Neural crest cell (in vitro differentiated cells): ENCODE data around the gene GPATCH8. TPM values are rescaled to one million over a fixed set of nuclear protein-coding genes. Genes with fewer than 3 reads are reported as not detected.

ENCODE experiments used
- DNase-seq: peaks from one replicate; pipeline ENCODE4 v3.0.0; 2021; ENCODE audit warnings: low read depth, mixed read lengths, low spot score
- H3K27ac Mint-ChIP-seq: one replicate; pipeline ENCODE4 v1.8.0; 2021; ENCODE audit warnings: mild to moderate bottlenecking, mixed read lengths; ENCODE audit not compliant: unreplicated experiment
- H3K27me3 Mint-ChIP-seq: 2 replicates; pipeline ENCODE4 v1.8.0; 2021; ENCODE audit warnings: low read depth, mild to moderate bottlenecking, mixed read lengths
- H3K36me3 Mint-ChIP-seq: 2 replicates; pipeline ENCODE4 v1.8.0; 2021; ENCODE audit warnings: low read depth, mild to moderate bottlenecking, mixed read lengths
- H3K4me1 Mint-ChIP-seq: 2 replicates; pipeline ENCODE4 v1.8.0; 2021; ENCODE audit warnings: mixed read lengths
- H3K4me3 Mint-ChIP-seq: one replicate; pipeline ENCODE4 v1.8.0; 2021; ENCODE audit warnings: mild to moderate bottlenecking, mixed read lengths
- H3K9me3 Mint-ChIP-seq: 2 replicates; pipeline ENCODE4 v1.8.0; 2021; ENCODE audit warnings: mixed read lengths
- total RNA-seq: library from RNA; stranded (reverse); gene quantifications from 2 replicates; pipeline ENCODE4 v1.2.1, GENCODE V29; 2021
- TF ChIP-seq, protein P1 (sequence below): fragments of 200-600 bp; sonication (generic); conservative IDR thresholded peaks from 2 replicates; pipeline ENCODE4 v1.5.0; 2021; ENCODE audit warnings: antibody characterized with exemption, mild to moderate bottlenecking

Gene GPATCH8
- total RNA-seq, 1 donor from 2014 or later, result 47.0 TPM

- Mint-ChIP-seq H3K9me3 (no peaks in the 10 kb centered on the region), H3K4me3 (peak overlapping the region; percentile 29), H3K27me3 (peaks cover 11% of the 10 kb centered on the region), H3K36me3 (peaks cover 3% of the 10 kb centered on the region), H3K4me1 (peaks cover 20% of the 10 kb centered on the region), H3K27ac (no peak overlapping the region)
- TF ChIP-seq, protein P1, sequence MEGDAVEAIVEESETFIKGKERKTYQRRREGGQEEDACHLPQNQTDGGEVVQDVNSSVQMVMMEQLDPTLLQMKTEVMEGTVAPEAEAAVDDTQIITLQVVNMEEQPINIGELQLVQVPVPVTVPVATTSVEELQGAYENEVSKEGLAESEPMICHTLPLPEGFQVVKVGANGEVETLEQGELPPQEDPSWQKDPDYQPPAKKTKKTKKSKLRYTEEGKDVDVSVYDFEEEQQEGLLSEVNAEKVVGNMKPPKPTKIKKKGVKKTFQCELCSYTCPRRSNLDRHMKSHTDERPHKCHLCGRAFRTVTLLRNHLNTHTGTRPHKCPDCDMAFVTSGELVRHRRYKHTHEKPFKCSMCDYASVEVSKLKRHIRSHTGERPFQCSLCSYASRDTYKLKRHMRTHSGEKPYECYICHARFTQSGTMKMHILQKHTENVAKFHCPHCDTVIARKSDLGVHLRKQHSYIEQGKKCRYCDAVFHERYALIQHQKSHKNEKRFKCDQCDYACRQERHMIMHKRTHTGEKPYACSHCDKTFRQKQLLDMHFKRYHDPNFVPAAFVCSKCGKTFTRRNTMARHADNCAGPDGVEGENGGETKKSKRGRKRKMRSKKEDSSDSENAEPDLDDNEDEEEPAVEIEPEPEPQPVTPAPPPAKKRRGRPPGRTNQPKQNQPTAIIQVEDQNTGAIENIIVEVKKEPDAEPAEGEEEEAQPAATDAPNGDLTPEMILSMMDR, result no peak
- DNase-seq, result no peak
Measured at GRCh38 chr17:44348988-44349364, 154.2 kb downstream of the GPATCH8 start.

- Mint-ChIP-seq H3K27ac (no peak overlapping the region), H3K27me3 (peaks cover 15% of the 10 kb centered on the region), H3K4me1 (peaks cover 20% of the 10 kb centered on the region), H3K4me3 (peak overlapping the region; percentile 29), H3K36me3 (peaks cover 3% of the 10 kb centered on the region), H3K9me3 (no peaks in the 10 kb centered on the region)
- TF ChIP-seq, protein P1, result no peak
- DNase-seq, result no peak
Measured at GRCh38 chr17:44348234-44348987, 154.8 kb downstream of the GPATCH8 start.

Other genes starting within 250 kb of the GPATCH8 start
- not detected in 2 replicates for gene SLC4A1, start 235.3 kb downstream of the GPATCH8 start, total RNA-seq
- 8.7 and 12.9 TPM in 2 replicates for gene RUNDC3A, start 194.8 kb downstream of the GPATCH8 start, total RNA-seq
- gene SLC25A39, start 178.6 kb downstream of the GPATCH8 start, total RNA-seq, result 114 and 122 TPM in 2 replicates
- 59.7 and 70.0 TPM in 2 replicates for gene GRN, start 158.1 kb downstream of the GPATCH8 start, total RNA-seq
- gene FAM171A2, start 139.6 kb downstream of the GPATCH8 start, total RNA-seq, result 50.6 and 51.9 TPM in 2 replicates
- 7.3 and 8.1 TPM in 2 replicates for gene ITGA2B, start 113.8 kb downstream of the GPATCH8 start, total RNA-seq
- 93.5 and 96.2 TPM in 2 replicates for gene FZD2, start 54.1 kb upstream of the GPATCH8 start, total RNA-seq
- gene MEIOC, start 153.1 kb upstream of the GPATCH8 start, total RNA-seq, result 0.70 and 1.3 TPM in 2 replicates
- gene CCDC43, start 186.4 kb upstream of the GPATCH8 start, total RNA-seq, result 29.0 and 32.8 TPM in 2 replicates
- gene DBF4B, start 205.3 kb upstream of the GPATCH8 start, total RNA-seq, result 50.2 and 51.1 TPM in 2 replicates